ENCODE results near the gene RRBP1. TPM values are rescaled to one million over a fixed set of nuclear protein-coding genes. Genes with fewer than 3 reads are reported as not detected.

RRBP1 gene
- total and polyA plus RNA-seq, 2 donors from 2014 or later, result 83.4 to 231 TPM

DNA sequence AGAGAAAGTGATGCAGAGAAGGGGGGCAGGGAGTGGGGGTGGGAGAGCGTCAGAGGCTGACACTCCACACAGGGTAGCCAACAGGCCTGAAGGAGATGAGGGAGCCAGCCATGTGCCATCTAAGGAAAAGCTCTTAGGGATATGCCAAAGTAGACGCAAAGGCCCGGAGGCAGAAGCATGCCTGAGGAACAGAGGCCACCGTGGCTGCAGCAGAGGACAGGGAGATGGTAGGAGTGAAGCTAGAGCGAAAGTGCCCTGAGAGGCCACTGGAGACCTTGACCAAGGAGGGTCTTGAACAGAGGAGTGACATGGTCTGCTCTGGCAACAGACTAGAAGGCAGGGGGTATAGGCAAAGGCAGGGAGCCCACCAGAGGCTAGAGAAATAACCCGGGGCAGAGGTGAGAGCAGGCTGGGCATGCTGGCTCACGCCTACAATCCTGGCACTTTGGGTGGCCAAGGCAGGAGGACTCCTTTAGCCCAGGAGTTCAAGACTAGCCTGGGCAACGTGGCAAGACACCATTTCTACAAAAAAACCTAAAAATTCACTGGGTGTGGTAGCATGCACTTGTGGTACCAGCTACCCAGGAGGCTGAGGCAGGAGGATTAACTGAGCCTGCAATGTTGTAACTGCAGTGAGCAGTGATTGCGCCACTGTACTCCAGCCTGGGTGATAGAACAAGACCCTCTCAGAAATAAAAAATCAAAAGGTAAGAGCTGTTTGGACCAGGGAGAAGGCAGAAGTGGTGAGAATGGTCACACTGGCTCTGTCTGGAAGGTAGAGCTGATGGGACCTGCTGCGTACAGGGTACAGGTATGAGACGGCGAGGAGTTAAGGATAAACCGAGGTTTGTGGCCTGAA is 6.3 kb downstream of the RRBP1 start:
- H3K27ac ChIP-seq (ENCODE audit: low read depth in 2 of 2, low read length in 2 of 2), result no peak overlapping the region
- no peaks in the 10 kb centered on the region for H3K9me3 ChIP-seq (ENCODE audit: control insufficient read depth in 2 of 3, insufficient read depth in 1 of 3, low read length in 3 of 3)
- H3K27me3 ChIP-seq (ENCODE audit: control insufficient read depth, insufficient read depth, low read length), result no peaks in the 10 kb centered on the region
- peaks cover 0 to 15% (median 12%) of the 10 kb centered on the region in 3 donors for H3K4me1 ChIP-seq (ENCODE audit: control insufficient read depth in 2 of 3, insufficient read depth in 2 of 3, low read depth in 1 of 3, low read length in 3 of 3)
- peaks cover 2 to 14% (median 2%) of the 10 kb centered on the region in 3 donors for H3K36me3 ChIP-seq (ENCODE audit: control insufficient read depth in 2 of 3, insufficient read depth in 3 of 3, low read length in 3 of 3)
- intact Hi-C loops (cut with DNase I), result no loop called here
- TF ChIP-seq, protein P1, sequence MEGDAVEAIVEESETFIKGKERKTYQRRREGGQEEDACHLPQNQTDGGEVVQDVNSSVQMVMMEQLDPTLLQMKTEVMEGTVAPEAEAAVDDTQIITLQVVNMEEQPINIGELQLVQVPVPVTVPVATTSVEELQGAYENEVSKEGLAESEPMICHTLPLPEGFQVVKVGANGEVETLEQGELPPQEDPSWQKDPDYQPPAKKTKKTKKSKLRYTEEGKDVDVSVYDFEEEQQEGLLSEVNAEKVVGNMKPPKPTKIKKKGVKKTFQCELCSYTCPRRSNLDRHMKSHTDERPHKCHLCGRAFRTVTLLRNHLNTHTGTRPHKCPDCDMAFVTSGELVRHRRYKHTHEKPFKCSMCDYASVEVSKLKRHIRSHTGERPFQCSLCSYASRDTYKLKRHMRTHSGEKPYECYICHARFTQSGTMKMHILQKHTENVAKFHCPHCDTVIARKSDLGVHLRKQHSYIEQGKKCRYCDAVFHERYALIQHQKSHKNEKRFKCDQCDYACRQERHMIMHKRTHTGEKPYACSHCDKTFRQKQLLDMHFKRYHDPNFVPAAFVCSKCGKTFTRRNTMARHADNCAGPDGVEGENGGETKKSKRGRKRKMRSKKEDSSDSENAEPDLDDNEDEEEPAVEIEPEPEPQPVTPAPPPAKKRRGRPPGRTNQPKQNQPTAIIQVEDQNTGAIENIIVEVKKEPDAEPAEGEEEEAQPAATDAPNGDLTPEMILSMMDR (IDR thresholded peaks at IDR 0.05; ENCODE audit: borderline replicate concordance, extremely low read depth, insufficient read depth), result no peak
- FAIRE-seq, result no peak
- H3K9ac ChIP-seq (ENCODE audit: low read length in 3 of 3), result no peak overlapping the region
- DNase-seq, result no peak
- H3K4me3 ChIP-seq (ENCODE audit: low read length in 3 of 3), result no peak overlapping the region

DNA sequence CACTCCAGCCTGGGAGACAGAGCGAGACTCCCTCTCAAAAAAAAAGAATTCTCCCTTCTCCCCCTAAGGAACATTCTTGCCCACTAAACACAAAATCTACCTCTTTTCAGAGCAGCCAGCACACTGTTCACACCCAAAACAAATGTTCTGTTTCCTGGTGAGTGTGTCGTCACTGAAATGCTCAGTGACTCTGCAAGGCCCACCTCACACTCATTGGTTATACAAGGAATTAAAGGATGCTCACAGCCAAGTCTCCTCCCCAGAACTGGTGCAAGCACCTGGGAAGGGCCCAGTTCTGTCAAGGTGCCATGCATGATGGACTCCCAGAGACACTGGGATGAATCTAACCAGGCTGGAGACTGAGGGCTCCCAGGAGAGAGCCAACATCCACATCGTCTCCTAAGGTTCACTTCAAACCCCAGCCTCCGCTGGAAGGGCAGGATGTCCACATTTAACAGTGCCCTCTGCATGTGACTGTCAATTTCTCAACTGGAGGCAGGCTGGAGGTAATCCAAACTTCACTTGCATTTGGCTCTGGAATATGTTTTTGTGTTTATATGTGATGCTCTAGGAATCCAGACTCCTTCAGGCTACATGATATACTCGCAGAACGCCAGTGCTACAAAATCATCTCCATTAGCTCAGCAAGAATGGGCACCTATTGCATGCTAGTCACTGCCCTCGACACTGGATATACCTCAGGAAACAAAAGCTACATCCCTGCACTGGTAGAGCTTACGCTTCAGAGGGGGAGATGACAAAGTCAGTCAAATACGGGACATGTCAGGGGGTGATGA is 7.1 kb downstream of the RRBP1 start:
- Histone ChIP-seq H3K4me3 (ENCODE audit: low read length in 3 of 3) (no peak overlapping the region), H3K27me3 (ENCODE audit: control insufficient read depth, insufficient read depth, low read length) (no peaks in the 10 kb centered on the region), H3K9ac (ENCODE audit: low read length in 3 of 3) (no peak overlapping the region), H3K27ac (ENCODE audit: low read depth in 2 of 2, low read length in 2 of 2) (no peak overlapping the region), H3K9me3 (ENCODE audit: control insufficient read depth in 2 of 3, insufficient read depth in 1 of 3, low read length in 3 of 3) (no peaks in the 10 kb centered on the region), H3K36me3 (ENCODE audit: control insufficient read depth in 2 of 3, insufficient read depth in 3 of 3, low read length in 3 of 3) (peaks cover 2 to 14% (median 2%) of the 10 kb centered on the region in 3 donors), H3K4me1 (ENCODE audit: control insufficient read depth in 2 of 3, insufficient read depth in 2 of 3, low read depth in 1 of 3, low read length in 3 of 3) (peaks cover 0 to 8% (median 6%) of the 10 kb centered on the region in 3 donors)
- no peak for FAIRE-seq
- TF ChIP-seq, protein P1 (IDR thresholded peaks at IDR 0.05; ENCODE audit: borderline replicate concordance, extremely low read depth, insufficient read depth), result no peak
- intact Hi-C loops (cut with DNase I), result no loop called here
- DNase-seq, result no peak

DNA sequence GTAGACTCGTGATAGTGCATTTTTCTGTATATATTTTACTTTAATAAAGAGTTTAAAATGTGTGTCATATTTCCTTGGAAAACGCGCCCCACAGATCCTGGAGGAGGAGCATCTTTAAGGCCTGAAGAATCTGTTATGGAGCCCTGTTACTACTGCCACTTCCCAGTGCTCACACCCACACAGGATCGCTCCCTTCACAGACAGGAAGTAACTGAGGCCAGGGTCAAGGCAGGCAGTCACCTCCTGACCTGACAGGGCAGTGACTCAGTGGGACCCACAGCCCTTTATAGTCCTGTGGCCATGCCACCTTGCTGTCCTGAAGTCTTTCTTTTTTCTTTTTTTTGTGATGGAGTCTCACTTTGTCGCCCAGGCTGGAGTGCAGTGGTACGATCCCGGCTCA is 9.0 kb downstream of the RRBP1 start:
- H3K27ac ChIP-seq (ENCODE audit: low read depth in 2 of 2, low read length in 2 of 2), result no peak overlapping the region
- H3K4me1 ChIP-seq (ENCODE audit: control insufficient read depth in 2 of 3, insufficient read depth in 2 of 3, low read depth in 1 of 3, low read length in 3 of 3), result peaks cover 0 to 2% (median 0%) of the 10 kb centered on the region in 3 donors
- H3K4me3 ChIP-seq (ENCODE audit: low read length in 3 of 3), result no peak overlapping the region
- peaks cover 2 to 9% (median 2%) of the 10 kb centered on the region in 3 donors for H3K36me3 ChIP-seq (ENCODE audit: control insufficient read depth in 2 of 3, insufficient read depth in 3 of 3, low read length in 3 of 3)
- TF ChIP-seq, protein P1 (IDR thresholded peaks at IDR 0.05; ENCODE audit: borderline replicate concordance, extremely low read depth, insufficient read depth), result no peak
- FAIRE-seq (no peak), DNase-seq (no peak)
- H3K9me3 ChIP-seq (ENCODE audit: control insufficient read depth in 2 of 3, insufficient read depth in 1 of 3, low read length in 3 of 3), result no peaks in the 10 kb centered on the region
- no peaks in the 10 kb centered on the region for H3K27me3 ChIP-seq (ENCODE audit: control insufficient read depth, insufficient read depth, low read length)
- no peak overlapping the region for H3K9ac ChIP-seq (ENCODE audit: low read length in 3 of 3)
- intact Hi-C loops (cut with DNase I), result no loop called here
